ENCODE results near the gene SMOC2.

The SMOC2 gene

DNA sequence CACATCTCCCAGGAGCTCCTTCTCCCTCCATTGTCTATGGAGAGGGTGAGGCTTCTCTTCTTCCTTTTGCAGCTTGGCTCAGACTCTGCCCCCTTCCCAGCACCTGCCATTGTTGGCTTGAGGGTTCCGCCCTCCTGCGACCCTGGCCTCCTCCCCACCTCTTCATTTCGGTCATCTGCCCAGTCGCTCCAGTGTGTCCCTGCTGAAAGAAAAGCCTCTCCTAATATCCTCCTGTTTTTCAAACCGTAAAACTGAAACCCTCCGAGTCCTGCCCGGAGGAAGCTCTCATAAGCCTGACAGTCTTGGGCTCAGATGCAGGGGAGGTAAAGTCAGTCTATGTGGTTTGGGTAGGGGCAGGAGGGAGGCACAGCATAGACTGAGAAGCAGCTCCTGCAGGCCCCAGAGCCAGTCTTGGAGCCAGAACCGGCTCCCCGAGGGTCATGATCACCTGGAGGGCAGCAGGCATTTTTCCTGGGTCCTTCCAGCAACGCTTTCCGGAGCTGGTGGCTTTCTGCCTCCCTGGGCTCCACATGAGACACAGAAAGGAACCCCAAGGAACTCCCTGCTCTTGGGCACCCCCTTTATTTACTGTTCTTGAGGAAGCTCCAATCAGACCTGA is 235.1 kb downstream of the SMOC2 start:
- TF ChIP-seq, protein P1, sequence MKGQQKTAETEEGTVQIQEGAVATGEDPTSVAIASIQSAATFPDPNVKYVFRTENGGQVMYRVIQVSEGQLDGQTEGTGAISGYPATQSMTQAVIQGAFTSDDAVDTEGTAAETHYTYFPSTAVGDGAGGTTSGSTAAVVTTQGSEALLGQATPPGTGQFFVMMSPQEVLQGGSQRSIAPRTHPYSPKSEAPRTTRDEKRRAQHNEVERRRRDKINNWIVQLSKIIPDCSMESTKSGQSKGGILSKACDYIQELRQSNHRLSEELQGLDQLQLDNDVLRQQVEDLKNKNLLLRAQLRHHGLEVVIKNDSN (IDR thresholded peaks at IDR 0.05) = no peak
- TF ChIP-seq EP300 (IDR thresholded peaks at IDR 0.05; ENCODE audit: borderline replicate concordance) = no peak
- TF ChIP-seq, protein P2, sequence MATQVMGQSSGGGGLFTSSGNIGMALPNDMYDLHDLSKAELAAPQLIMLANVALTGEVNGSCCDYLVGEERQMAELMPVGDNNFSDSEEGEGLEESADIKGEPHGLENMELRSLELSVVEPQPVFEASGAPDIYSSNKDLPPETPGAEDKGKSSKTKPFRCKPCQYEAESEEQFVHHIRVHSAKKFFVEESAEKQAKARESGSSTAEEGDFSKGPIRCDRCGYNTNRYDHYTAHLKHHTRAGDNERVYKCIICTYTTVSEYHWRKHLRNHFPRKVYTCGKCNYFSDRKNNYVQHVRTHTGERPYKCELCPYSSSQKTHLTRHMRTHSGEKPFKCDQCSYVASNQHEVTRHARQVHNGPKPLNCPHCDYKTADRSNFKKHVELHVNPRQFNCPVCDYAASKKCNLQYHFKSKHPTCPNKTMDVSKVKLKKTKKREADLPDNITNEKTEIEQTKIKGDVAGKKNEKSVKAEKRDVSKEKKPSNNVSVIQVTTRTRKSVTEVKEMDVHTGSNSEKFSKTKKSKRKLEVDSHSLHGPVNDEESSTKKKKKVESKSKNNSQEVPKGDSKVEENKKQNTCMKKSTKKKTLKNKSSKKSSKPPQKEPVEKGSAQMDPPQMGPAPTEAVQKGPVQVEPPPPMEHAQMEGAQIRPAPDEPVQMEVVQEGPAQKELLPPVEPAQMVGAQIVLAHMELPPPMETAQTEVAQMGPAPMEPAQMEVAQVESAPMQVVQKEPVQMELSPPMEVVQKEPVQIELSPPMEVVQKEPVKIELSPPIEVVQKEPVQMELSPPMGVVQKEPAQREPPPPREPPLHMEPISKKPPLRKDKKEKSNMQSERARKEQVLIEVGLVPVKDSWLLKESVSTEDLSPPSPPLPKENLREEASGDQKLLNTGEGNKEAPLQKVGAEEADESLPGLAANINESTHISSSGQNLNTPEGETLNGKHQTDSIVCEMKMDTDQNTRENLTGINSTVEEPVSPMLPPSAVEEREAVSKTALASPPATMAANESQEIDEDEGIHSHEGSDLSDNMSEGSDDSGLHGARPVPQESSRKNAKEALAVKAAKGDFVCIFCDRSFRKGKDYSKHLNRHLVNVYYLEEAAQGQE (IDR thresholded peaks at IDR 0.05; ENCODE audit: low read depth) = no peak
- no peak for TF ChIP-seq RAD21 (IDR thresholded peaks at IDR 0.05; ENCODE audit: low read depth)

DNA sequence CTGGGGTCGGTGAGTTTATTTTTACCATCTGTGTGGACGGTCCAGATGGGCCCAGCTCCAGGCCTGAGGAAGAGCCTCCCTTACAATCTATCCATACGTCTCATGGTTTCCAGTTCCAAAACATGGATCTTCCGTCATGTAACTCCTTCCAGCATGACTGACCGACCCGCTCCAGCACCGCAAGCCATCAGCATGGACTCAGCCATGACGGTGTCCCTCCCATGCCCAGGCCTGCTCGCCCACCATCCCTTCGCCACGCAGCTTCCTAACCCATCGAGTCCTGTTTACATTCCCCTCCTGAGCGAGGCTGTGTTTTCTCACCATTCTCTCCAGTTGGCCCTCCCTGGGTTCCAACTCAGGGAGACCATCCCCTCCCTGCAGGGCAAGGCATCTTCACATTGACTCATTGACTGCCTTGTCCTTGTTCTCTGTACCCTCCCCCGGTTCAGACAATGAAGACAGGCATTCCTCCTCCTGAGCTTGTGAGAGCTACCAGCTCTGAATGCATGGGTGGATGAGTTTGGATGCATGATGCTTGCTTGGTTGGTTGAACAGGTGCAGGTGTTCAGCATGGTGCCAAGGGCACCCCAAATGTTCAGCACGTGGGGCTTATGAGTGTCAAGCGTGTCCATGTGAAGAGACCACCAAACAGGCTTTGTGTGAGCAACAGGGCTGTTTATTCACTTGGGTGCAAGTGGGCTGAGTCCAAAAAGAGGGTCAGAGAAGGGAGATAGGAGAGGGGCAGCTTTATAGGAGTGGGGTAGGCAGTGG is 235.8 kb downstream of the SMOC2 start:
- TF ChIP-seq, protein P2 (IDR thresholded peaks at IDR 0.05; ENCODE audit: low read depth) = no peak
- TF ChIP-seq CEBPB (IDR thresholded peaks at IDR 0.05) (no peak), TAF1 (IDR thresholded peaks at IDR 0.05; ENCODE audit: low read depth) (no peak), NFIC (IDR thresholded peaks at IDR 0.05) (peak; percentile 25; the same call in 1 of the 2 replicates), EGR1 (IDR thresholded peaks at IDR 0.05) (no peak), EP300 (IDR thresholded peaks at IDR 0.05; ENCODE audit: borderline replicate concordance) (peak; percentile 14; the same call in 1 of the 2 replicates), TEAD4 (IDR thresholded peaks at IDR 0.05) (peak; percentile 67), FOXM1 (IDR thresholded peaks at IDR 0.05; ENCODE audit: borderline replicate concordance, low read depth) (no peak), RAD21 (IDR thresholded peaks at IDR 0.05; ENCODE audit: low read depth) (peak; percentile 25; the same call in 1 of the 2 replicates), TCF12 (IDR thresholded peaks at IDR 0.05; ENCODE audit: low read depth) (no peak), YY1 (IDR thresholded peaks at IDR 0.05; ENCODE audit: low read depth) (no peak; the same call in 1 of the 2 replicates), CREB1 (IDR thresholded peaks at IDR 0.05; ENCODE audit: low read depth) (no peak), ZBTB7A (IDR thresholded peaks at IDR 0.05; ENCODE audit: low read depth) (no peak)
- TF ChIP-seq, protein P3, sequence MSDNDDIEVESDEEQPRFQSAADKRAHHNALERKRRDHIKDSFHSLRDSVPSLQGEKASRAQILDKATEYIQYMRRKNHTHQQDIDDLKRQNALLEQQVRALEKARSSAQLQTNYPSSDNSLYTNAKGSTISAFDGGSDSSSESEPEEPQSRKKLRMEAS (IDR thresholded peaks at IDR 0.05) = peak; percentile 88
- TF ChIP-seq, protein P1 (IDR thresholded peaks at IDR 0.05) = no peak

DNA sequence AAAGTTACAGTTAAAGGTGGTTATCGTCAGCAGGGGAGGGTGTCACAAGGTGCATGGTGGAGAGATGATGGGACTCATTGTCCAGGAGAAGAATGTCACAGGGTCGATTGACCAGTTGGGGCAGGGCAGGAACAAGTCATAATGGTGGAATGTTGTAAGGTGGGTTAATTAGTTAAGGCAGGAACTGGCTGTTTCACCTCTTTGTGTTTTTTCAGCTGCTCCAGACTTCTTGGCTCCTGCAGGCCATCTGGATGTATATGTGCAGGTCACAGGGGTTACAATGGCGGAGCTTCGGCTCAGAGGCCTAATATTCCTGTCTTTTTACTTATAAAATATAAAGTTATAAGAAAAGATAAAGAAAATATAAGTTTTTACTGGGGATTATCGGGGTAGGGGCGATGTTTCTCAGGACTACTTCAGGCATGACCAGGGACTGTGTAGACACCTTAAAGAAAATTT is 236.4 kb downstream of the SMOC2 start:
- TF ChIP-seq YY1 (IDR thresholded peaks at IDR 0.05; ENCODE audit: low read depth) (peak; percentile 84), EP300 (IDR thresholded peaks at IDR 0.05; ENCODE audit: borderline replicate concordance) (peak; percentile 96), FOXM1 (IDR thresholded peaks at IDR 0.05; ENCODE audit: borderline replicate concordance, low read depth) (peak; percentile 94), TEAD4 (IDR thresholded peaks at IDR 0.05) (peak; percentile 96), RAD21 (IDR thresholded peaks at IDR 0.05; ENCODE audit: low read depth) (peak; percentile 43), CEBPB (IDR thresholded peaks at IDR 0.05) (peak; percentile 62), TCF12 (IDR thresholded peaks at IDR 0.05; ENCODE audit: low read depth) (peak; percentile 98), NFIC (IDR thresholded peaks at IDR 0.05) (peak; percentile 81)
- TF ChIP-seq, protein P1 (IDR thresholded peaks at IDR 0.05) = peak; percentile 46; the same call in 1 of the 2 replicates
- TF ChIP-seq, protein P3 (IDR thresholded peaks at IDR 0.05) = peak; percentile 66

DNA sequence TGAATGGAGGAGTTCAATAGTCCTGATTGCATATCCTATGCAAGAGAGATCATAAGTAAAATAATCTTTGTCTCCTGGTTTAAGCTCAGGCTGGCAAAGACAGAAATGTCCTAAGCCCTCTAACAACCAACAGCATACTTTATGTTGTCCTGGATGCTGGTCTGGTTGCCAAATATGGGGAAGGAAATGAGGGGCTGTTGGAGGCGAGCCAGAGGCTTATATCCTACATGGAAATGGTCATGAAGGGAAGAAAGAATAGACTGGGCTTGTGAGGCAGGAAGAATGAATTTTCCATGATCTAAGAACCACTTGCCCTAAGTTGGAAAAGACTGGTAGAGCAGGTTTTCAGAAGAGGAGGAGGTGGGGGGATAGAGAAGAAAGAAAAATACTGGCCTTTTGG is 237.1 kb downstream of the SMOC2 start:
- no peak for TF ChIP-seq CEBPB (IDR thresholded peaks at IDR 0.05)
- TF ChIP-seq TEAD4 (IDR thresholded peaks at IDR 0.05) = peak; percentile 58
- no peak for TF ChIP-seq ZBTB7A (IDR thresholded peaks at IDR 0.05; ENCODE audit: low read depth)
- TF ChIP-seq TAF1 (IDR thresholded peaks at IDR 0.05; ENCODE audit: low read depth) = no peak
- no peak for TF ChIP-seq EGR1 (IDR thresholded peaks at IDR 0.05)
- peak; percentile 71 for TF ChIP-seq EP300 (IDR thresholded peaks at IDR 0.05; ENCODE audit: borderline replicate concordance)
- TF ChIP-seq, protein P3 (IDR thresholded peaks at IDR 0.05) = no peak
- TF ChIP-seq NFIC (IDR thresholded peaks at IDR 0.05) = peak; percentile 62
- TF ChIP-seq TCF12 (IDR thresholded peaks at IDR 0.05; ENCODE audit: low read depth) = no peak; the same call in 1 of the 2 replicates
- TF ChIP-seq FOXM1 (IDR thresholded peaks at IDR 0.05; ENCODE audit: borderline replicate concordance, low read depth) = peak; percentile 58; the same call in 1 of the 2 replicates
- no peak; the same call in 1 of the 2 replicates for TF ChIP-seq RAD21 (IDR thresholded peaks at IDR 0.05; ENCODE audit: low read depth)
- no peak for TF ChIP-seq CREB1 (IDR thresholded peaks at IDR 0.05; ENCODE audit: low read depth)
- TF ChIP-seq, protein P2 (IDR thresholded peaks at IDR 0.05; ENCODE audit: low read depth) = no peak
- TF ChIP-seq, protein P1 (IDR thresholded peaks at IDR 0.05) = no peak
- no peak for TF ChIP-seq YY1 (IDR thresholded peaks at IDR 0.05; ENCODE audit: low read depth)
